GM19351 (cell line): ENCODE data around the gene SCLY.

Source experiments
- ATAC-seq: cut with Tn5 transposase; IDR thresholded peaks from one replicate; pipeline ENCODE4 v1.9.1; 2021; ENCODE audit warnings: mild to moderate bottlenecking, moderate library complexity; ENCODE audit not compliant: unreplicated experiment

The SCLY gene

GRCh38 chr2:238096311-238097011, 35.7 kb downstream of the SCLY start:
- no peak for ATAC-seq

- no peak for ATAC-seq
Measured at GRCh38 chr2:238097201-238097987, 36.6 kb downstream of the SCLY start.

DNA sequence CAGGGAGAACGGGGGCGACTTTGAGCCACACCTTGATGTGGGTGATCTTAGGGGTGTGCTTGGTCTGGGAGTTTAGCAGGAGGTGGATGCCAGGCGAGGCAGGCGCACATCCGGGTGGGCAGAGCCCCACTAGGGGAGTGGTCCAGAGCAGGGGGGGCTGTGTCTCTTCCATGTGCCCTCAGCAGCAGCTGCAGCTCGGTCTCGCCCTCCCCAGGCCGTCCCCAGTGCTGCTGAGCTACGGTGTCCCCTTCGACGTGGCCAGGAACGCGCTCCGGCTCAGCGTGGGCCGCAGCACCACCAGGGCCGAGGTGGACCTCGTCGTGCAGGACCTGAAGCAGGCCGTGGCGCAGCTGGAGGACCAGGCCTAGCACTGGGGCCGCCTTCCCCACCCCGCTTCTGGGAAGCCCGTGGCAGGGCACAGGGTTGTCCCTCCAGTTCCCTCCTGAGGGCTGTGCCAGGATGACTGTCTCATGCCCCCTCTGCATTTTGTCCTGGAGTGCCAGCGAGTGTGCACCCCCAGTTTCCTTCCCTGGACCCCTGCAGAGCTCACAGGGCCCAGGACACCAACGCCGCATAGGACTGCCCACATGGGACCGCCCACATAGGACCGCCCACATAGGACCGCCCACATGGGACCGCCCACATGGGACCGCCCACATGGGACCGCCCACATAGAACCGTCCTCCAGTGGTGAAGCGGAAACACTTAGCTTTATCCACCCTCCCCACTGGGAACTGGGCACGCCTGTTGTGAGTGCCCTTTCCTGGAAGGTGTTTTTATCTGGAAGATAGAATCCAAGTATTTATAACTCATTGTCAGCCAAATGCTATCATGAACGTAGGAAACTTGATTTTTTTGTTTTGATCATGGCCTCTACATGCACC, 37.4 kb downstream of the SCLY start:
- peak; percentile 74 for ATAC-seq

GRCh38 chr2:238098901-238099713, 38.3 kb downstream of the SCLY start:
- ATAC-seq = peak; percentile 19

DNA sequence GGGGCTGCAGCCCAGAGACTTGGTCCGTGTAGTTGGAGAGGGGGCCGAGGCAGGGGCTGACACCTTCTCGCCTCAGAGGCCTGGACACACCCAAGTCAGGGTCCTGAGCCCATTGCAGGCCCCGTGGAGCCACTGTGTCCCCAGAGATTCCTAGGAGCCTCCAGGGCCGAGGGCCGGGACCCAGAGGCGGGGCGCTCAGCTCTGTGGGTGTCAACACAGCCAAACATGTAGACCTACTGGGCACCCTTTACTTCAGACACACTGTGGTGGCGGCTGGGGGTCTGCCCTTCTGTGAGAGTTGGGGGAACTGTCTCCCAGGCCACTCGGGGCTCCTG, 38.9 kb downstream of the SCLY start:
- ATAC-seq = no peak

- ATAC-seq = no peak
Measured at GRCh38 chr2:238100049-238100820, 39.4 kb downstream of the SCLY start, which contains the start of gene ESPNL. Gene ESPNL, plus strand, starts transcription at chr2:238100340. Its CDS starts 80 bp downstream, at chr2:238100420.

DNA sequence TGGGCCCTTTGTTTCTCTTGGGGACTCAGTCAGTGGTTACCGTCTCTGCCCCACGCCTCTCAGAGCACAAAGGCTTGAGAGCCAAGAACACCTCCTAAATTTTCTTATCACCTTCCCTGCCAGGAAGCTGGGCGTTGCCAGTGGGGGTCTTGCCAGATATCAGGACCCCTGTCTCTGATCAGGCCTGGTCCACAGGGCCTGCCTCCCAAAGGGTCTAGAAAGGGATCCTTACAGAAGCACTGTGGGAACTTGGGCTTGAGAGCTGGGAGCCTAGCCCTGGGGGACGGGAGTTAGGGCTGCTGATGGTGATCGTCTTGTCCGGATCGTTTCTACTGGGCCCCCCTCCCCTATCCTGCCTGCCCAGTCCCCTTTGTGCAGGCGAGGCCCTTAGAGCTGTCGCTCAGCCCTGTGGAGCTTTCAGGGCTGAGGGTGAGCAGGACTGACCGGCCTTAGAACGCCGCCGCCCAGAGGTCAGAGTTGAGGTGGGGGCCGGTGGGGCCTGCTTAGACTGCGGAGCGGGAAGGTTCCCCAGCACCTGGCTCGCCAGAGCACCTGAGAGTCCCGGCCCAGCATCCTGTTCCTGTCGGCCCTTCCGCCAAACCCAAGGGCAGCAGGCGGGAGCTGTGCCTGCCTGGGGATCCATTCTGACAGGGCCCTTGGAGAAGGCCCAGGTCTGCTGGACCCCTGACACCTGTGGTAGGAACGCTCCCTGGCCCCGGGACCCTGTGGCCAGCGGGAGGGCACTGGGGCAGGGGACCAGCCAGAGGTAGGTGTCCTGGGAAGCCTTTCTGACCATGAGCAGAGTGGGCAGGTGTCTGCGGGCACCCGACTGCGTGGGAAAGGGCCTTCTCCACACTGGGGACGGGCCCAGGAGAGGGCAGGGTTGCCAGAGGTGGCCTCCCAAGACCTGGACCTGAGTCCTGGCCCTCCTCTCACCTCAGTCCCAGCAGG, 40.3 kb downstream of the SCLY start:
- no peak for ATAC-seq

DNA sequence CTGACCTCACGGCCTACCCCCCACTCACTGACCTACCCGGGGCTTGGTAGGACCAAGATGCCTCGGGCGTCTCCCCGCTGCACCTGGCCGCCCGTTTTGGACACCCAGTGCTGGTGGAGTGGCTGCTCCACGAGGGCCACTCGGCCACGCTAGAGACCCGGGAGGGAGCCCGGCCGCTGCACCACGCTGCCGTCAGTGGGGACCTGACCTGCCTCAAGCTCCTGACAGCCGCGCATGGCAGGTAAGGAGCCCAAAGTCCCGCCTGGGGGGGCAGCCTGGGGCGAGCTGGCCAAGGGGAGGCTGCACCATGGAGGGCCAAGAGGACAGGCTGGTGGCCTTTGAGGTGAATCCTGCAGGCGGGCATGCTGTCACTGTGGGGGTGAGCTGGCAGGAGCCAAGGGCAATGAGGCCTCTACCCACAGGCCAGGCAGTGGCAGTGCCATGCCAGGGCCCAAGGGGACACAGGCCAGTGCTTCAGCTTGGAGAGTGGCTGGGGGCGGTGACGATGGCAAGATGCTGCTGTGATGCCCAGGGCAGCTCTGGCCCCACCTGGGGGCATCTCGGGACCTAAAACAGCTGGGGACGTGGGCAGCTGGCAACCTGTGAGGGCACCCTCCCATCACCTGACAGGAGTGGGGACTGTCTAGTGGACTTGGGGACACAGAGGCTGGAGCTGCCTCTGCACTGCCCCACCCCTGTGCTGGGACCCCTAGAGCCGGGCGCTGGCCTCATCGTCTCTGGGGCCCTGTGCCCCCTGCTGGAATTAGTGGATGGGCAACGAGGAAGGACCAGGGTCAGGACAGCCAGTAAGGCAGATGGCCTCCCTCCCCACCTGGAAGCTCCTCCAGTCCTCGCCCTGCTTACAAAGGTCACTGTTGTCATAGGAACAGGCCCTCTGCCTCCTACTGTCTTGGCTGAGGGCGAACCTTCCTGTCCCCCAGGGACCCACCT, 41.4 kb downstream of the SCLY start:
- ATAC-seq = no peak

DNA sequence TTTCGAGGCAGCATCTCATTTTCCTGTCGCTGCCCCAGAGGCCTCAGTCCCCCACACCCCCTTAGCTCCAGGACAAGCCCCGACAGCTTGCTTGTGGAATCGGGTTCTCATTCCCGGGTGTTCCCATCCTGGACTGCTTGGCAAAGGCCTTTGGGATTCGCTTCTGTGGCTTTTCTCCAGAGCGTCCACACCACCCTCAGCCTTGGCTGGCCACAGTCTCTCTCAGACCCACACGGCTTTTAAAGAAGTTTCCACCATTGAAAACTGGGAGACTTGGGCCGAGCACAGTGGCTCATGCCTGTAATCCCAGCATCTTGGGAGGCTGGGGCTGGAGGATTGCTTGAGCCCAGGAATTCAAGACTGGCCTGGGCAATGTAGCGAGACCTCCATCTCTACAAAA, 42.1 kb downstream of the SCLY start:
- no peak for ATAC-seq

GRCh38 chr2:238103465-238104225, 42.8 kb downstream of the SCLY start:
- ATAC-seq = no peak

GRCh38 chr2:238104226-238104690, 43.5 kb downstream of the SCLY start:
- no peak for ATAC-seq

DNA sequence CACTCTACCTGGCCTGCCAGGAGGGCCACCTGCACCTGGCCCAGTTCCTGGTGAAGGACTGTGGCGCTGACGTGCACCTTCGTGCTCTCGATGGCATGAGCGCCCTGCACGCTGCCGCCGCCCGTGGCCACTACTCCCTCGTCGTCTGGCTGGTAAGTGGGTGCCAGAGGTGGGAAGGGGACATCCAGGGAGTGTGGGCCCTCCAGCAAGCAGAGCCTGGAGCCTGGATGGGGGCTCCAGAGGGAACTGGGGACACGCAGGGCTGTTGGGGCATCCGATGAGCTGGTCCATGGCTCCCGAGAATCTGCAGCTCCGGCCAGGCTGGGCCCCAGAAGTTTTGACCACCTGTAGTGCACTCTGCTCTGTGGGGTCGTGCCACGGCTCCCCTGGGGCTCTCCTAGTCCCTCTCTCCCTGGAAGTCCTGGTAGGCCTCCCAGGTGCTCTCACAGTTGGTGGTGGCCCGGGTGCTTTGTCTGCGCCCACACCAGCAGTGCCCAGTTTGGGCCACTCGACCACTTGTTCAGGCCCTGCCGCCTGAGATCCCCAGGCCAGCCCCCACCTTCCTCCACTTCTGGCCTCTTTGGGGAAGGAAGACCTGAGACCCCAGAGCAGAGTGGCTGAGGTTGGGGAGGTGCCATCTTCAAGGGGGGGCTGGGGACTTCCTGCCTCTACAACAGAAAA, 44.0 kb downstream of the SCLY start:
- no peak for ATAC-seq

GRCh38 chr2:238105506-238106338, 44.9 kb downstream of the SCLY start:
- no peak for ATAC-seq

DNA sequence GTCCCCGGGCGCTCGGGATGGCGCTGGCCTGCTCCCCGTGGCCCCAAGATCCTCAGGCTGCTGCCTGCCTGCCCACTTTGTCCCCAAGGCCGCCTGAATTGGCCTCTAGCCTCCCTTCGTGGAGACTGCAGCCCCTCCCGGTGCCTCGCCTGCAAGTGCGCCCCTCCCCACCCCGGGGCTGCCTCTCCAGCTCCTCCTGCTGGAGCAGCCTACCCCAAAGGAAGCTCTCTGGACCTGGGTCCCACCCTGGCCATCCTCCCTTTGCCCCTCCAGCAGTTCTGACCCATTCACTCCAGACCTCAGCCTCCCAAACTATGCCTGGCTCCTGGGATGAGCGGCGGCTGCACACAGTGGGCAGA, 45.5 kb downstream of the SCLY start:
- ATAC-seq = no peak
